ENCODE results near the gene FPR3.
"Not testable (repeated sequence)": the region's sequence is repeated elsewhere in the genome, so short reads cannot be mapped to it uniquely, and the experiment has no call there.

Gene FPR3

DNA sequence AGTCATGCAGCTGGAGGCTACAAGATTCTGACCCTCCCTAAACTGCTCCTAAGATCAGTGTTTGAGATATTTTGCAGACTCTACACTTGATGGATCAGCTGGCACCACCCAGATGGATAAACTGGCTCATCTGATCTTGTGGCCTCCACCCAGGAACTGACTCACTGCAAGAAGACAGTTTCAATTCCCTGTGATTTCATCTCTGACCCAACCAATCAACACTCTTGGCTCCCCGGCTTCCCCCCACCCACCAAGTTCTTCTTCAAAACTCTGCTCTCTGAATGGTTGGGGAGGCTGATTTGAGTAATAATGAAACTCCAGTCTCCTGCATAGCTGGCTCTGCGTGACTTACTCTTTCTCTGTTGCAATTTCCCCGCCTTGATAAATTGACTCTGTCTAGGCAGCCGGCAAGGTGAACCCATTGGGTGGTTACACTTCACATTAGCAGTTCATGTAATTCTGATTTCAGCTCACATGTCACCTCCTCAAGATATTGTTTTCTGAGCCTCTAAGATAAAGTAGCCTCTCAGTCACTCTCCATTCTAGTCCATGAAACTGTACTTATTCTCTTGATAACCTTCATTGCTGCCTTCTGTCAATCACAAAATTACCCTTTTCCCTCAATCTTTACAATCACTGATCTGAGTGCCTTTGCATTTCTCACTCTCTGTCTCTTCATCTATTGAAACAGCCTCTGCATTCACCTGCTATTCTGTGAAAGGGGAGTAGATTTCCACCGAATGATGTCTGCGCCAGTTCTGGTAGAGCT lies 9.9 kb upstream of the FPR3 start:
- peak; percentile 35 to 36 for DNase-seq

DNA sequence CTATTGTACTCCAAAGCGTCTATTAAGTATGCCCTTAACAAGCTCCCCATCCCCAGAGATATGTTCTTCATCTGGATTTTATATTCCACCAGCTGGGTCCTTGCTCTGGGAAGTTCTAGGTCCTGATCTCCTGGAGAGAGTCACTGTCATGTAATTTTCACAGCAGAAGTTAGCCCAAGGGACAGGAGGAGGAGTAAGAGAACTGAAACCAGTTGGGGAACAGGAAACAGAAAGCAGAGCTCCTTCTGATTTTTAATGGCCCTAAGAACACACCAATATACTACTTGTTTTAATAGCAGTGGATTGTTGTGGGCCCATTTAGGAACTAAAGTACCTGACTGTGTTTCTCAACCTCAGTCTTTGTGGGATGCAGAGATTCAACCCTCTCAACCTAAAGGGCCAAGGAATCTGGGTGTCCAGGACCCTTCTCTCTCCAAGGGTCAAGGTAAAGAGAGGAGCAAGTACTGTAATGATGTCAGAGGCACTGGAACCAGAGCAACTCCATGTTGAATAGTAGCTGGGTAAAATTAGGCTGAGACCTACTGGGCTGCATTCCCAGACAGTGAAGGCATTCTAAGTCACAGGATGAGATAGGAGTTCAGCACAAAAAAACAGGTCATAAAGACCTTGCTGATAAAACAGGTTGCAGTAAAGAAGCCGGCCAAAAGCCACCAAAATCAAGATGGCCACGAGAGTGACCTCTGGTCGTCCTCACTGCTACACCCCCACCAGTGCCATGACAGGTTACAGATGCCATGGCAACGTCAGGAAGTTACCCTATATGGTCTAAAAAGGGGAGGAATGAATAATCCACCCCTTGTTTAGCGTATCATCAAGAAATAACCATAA lies 8.1 kb upstream of the FPR3 start:
- no peak for DNase-seq

GRCh38 chr19:51788029-51788428 lies 6.9 kb upstream of the FPR3 start:
- DNase-seq, result no peak

GRCh38 chr19:51789061-51789795 lies 5.7 kb upstream of the FPR3 start:
- DNase-seq, result no peak

DNA sequence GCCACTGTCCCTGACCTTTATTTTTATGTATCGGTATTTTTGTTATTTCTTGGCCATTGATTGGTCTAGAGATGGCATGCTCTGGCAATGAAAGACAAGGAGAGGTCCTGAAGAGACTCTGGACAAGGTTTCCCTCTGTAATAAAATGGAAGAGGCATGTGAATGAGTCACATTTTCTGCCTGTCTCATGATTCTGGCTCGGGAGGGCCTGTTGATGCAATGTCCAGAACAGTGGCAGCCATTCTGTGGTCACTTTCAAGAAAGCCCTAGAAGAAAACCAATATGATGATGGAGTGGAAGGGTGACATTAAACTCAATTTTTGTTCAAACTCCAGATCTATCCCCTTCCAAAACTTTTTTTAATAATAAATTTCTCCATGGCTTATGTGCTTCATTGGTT lies 2.0 kb upstream of the FPR3 start:
- DNase-seq, result no peak

DNA sequence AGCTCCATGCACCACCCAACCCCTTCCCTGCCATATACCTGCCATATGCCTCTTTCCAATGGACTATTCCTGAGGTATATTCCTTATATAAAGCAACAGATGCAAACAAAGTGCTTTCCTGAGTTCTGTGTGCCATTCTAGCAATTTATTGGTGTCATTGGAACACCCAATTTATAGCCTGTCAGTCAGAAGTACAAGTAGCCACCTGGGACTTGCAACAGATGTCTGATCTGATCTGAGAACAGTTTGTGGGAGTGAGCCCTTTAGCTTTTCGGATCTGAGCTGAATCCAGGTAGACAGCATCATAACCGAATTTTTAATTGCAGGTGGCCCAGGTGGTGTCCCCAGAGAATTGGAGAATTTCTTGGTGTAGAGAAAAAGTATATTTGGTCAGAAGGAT lies 963 bp upstream of the FPR3 start:
- DNase-seq, result no peak

GRCh38 chr19:51796195-51796679 lies 1.3 kb downstream of the FPR3 start:
- DNase-seq, result no peak

GRCh38 chr19:51797480-51797879 lies 2.5 kb downstream of the FPR3 start:
- DNase-seq, result no peak

GRCh38 chr19:51798062-51798461 lies 3.1 kb downstream of the FPR3 start:
- no peak for DNase-seq

DNA sequence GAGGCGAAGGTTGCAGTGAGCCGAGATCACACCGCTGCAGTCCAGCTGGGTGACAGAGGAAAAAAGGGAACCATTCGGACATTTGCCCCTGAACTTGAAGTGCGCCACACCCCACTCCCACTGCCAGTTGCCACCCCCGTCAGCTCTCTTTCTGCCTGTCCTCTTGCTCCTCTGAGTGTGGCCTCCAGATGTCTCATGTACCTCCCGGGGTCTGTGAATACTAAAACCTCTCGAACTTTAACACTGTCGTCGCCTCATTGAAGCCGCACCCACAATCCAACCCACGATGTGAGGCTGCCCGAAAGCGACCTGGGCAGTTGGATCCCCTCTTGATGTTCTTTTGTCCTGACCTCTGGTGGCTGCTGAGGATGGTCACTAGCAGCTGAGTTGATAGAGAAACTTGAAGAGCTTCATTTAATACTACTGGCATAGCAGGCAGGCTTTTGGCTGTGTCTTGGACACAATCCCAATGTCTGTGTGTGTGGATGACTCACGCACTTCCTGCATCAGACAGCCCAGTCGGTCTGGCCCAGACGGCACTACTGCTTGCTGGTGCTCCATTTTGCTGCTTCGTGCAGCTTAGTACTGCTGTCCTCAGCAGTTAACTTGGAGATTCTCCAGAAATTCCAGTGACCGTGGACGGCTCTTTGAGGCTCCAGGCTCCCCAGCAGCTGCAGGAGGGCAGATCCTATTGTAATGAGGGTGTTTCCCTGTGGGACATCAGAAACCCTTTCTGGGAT lies 4.2 kb downstream of the FPR3 start:
- no peak for DNase-seq

DNA sequence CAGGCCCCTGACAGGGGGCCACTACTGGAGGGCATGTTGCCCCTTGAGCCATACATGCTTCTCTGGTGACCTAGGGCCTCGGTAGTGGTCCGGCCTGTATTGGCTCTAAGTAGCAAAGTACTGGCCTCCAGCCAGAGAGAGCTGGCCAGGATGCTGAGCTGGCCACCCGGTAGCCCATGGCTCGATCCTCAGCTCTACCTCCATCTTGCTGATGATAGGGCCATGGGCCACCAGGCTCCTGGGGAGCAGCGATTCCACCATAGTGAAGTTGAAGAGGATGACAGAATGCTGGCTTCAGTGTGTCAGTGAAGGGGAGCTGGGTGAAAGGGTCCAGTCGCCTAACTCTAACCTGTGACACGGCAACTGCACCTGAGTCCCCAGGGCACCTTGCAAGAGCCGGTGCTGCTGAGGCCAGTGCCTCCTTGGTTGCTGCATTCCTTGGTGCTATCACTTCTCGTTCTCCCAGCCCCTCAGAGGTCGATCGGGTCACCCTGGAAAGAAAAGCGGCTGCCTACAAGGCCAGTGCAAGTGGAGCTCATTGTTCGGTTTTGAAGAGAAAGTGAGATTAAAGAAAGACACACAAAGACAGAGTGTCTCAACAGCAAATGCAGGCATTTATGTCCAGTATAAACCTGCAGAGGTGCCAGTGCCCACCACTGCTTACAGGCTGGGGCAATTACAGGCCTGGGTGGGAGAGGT lies 5.0 kb downstream of the FPR3 start:
- DNase-seq, result no peak

- no peak for DNase-seq
Observed at GRCh38 chr19:51800473-51801244, 5.7 kb downstream of the FPR3 start.

DNA sequence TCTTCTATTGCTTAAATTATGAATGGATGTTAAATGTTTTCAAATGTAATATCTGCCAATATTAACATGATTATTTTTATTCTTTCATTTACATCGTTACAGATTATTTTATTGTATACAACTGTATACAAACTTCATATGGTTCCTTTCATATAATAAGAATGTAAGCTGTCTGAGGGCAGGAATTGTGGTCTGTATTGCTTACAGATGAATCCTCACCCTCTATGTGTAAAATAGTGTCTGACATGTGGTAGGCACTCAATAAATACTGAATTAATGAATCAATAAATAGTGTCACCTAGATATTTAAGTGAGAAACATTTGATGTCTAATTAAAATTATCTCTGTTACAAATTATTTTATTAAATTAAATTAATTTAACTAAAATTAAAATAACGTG lies 7.8 kb downstream of the FPR3 start:
- no peak for DNase-seq

DNA sequence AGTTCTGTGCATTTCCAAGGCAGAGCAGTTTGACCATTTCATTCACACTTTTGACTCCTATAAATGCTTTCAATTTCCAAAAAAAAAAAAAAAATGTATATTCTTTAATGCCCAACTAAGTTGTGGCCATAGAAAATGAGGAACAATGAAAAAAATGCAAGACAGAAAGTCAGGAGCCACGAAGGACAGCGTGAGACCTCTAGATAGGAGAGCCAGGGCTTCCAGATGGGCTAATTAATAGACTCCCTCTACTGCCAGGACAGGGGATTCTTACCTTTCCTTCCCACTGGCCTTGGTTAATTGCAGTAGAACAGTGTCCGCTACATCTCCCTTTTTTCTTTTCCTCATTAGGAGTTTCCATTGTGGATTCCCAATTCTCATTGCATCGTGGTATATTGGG lies 8.6 kb downstream of the FPR3 start:
- DNase-seq, result no peak

- DNase-seq, result no peak
Observed at GRCh38 chr19:51803967-51804366, 9.0 kb downstream of the FPR3 start.

- DNase-seq, result not testable (repeated sequence)
Observed at GRCh38 chr19:51804789-51805188, 9.8 kb downstream of the FPR3 start.

GRCh38 chr19:51805396-51805795 lies 10.4 kb downstream of the FPR3 start:
- not testable (repeated sequence) for DNase-seq

- not testable (repeated sequence) for DNase-seq
Observed at GRCh38 chr19:51806571-51806970, 11.6 kb downstream of the FPR3 start.

- no peak for DNase-seq
Observed at GRCh38 chr19:51807111-51807701, 12.2 kb downstream of the FPR3 start.

- DNase-seq, result no peak
Observed at GRCh38 chr19:51807925-51808324, 13.0 kb downstream of the FPR3 start.
